CD14-positive monocyte (primary cell): ENCODE results near the gene CLIC1. TPM values are rescaled to one million over a fixed set of nuclear protein-coding genes. Genes with fewer than 3 reads are reported as not detected.
A peak's percentile ranks its signal among the peaks of the same experiment; 100 is the strongest.

Source experiments
- DNase-seq, 3 donors: peaks; one replicate each; pipeline ENCODE4 v3.0.0-alpha.2; 2011 to 2022
- H2AFZ ChIP-seq: 2 replicates; pipeline ENCODE4 v1.6.0; 2012; ENCODE audit warnings: mild to moderate bottlenecking, low read depth, low read length, inconsistent platforms; ENCODE audit not compliant: insufficient read depth, poor library complexity, severe bottlenecking
- H3K27ac ChIP-seq, 2 donors: 1 replicate in 1 of 2; 2 replicates in 1 of 2; pipeline ENCODE4 v1.5.1; 2012 to 2013; ENCODE audit warnings: low read length in 2 of 2, control low read depth in 1 of 2, inconsistent platforms in 1 of 2, low read depth in 1 of 2, mild to moderate bottlenecking in 1 of 2
- H3K27me3 ChIP-seq, 2 donors: one replicate each; pipeline versions ENCODE4 v1.6.0 to v1.6.1; 2011 to 2013; ENCODE audit warnings: low read length in 2 of 2; ENCODE audit not compliant: control insufficient read depth in 2 of 2, insufficient read depth in 2 of 2
- H3K36me3 ChIP-seq, 2 donors: replicated peaks in 1 of 2; 1 replicate in 1 of 2; 2 replicates in 1 of 2; pipeline versions ENCODE4 v1.5.1 to v1.6.1; 2012 to 2013; ENCODE audit warnings: low read length in 2 of 2, control low read depth in 1 of 2, inconsistent platforms in 1 of 2, mild to moderate bottlenecking in 1 of 2; ENCODE audit not compliant: insufficient read depth in 2 of 2, control insufficient read depth in 1 of 2
- H3K4me1 ChIP-seq, 2 donors: 1 replicate in 1 of 2; 2 replicates in 1 of 2; pipeline versions ENCODE4 v1.5.1 to v1.6.1; 2012 to 2013; ENCODE audit warnings: low read length in 2 of 2, control low read depth in 1 of 2, inconsistent platforms in 1 of 2, mild to moderate bottlenecking in 1 of 2, moderate library complexity in 1 of 2; ENCODE audit not compliant: insufficient read depth in 2 of 2, control insufficient read depth in 1 of 2
- H3K4me2 ChIP-seq: replicated peaks from 2 replicates; pipeline ENCODE3; 2012; ENCODE audit warnings: low read length, moderate library complexity, mild to moderate bottlenecking; ENCODE audit not compliant: poor library complexity, severe bottlenecking; ENCODE audit errors: extremely low read depth
- H3K4me3 ChIP-seq, 3 experiments: fragments of 200-600 bp in 1 of 3; sonication (generic) in 1 of 3; replicated peaks in 1 of 3; 1 replicate in 2 of 3; 2 replicates in 1 of 3; pipeline ENCODE4 v1.5.1; 2011 to 2013; ENCODE audit warnings: low read length in 3 of 3, mild to moderate bottlenecking in 3 of 3, control low read depth in 2 of 3, low read depth in 2 of 3, inconsistent platforms in 1 of 3, moderate library complexity in 1 of 3
- H3K79me2 ChIP-seq: 2 replicates; pipeline ENCODE4 v1.6.0; 2012; ENCODE audit warnings: mild to moderate bottlenecking, control low read depth, inconsistent platforms, low read length, moderate library complexity; ENCODE audit not compliant: insufficient read depth
- H3K9ac ChIP-seq: 2 replicates; pipeline ENCODE4 v1.6.0; 2017; ENCODE audit warnings: low read length, mild to moderate bottlenecking; ENCODE audit not compliant: insufficient read depth, poor library complexity, severe bottlenecking
- H3K9me3 ChIP-seq, 2 donors: replicated peaks in 1 of 2; 1 replicate in 1 of 2; 2 replicates in 1 of 2; pipeline versions ENCODE4 v1.5.1 to v1.6.1; 2012 to 2013; ENCODE audit warnings: low read length in 2 of 2, control low read depth in 1 of 2; ENCODE audit not compliant: control insufficient read depth in 1 of 2, insufficient read depth in 1 of 2
- H4K20me1 ChIP-seq: 2 replicates; pipeline ENCODE4 v1.6.0; 2012; ENCODE audit warnings: mild to moderate bottlenecking, low read length, control low read depth, moderate library complexity; ENCODE audit not compliant: insufficient read depth
- H3K27ac Mint-ChIP-seq, 7 donors: one replicate each; pipeline ENCODE4 v1.8.0; 2020; ENCODE audit warnings: mild to moderate bottlenecking in 7 of 7, mixed read lengths in 7 of 7, moderate library complexity in 6 of 7, inconsistent platforms in 2 of 7
- H3K27me3 Mint-ChIP-seq, 3 donors: one replicate each; pipeline ENCODE4 v1.8.0; 2021 to 2022; ENCODE audit warnings: low read depth in 3 of 3, mild to moderate bottlenecking in 3 of 3, mixed read lengths in 3 of 3, moderate library complexity in 3 of 3, inconsistent platforms in 1 of 3
- H3K36me3 Mint-ChIP-seq, 2 donors: one replicate each; pipeline ENCODE4 v1.8.0; 2020; ENCODE audit warnings: mixed read lengths in 2 of 2, inconsistent platforms in 1 of 2, mild to moderate bottlenecking in 1 of 2
- H3K4me1 Mint-ChIP-seq: one replicate; pipeline ENCODE4 v1.8.0; 2020; ENCODE audit warnings: mild to moderate bottlenecking, mixed read lengths
- H3K4me3 Mint-ChIP-seq, 2 donors: one replicate each; pipeline ENCODE4 v1.8.0; 2020; ENCODE audit warnings: mild to moderate bottlenecking in 2 of 2, mixed read lengths in 2 of 2, moderate library complexity in 1 of 2
- H3K9me3 Mint-ChIP-seq, 7 donors: one replicate each; pipeline ENCODE4 v1.8.0; 2020 to 2022; ENCODE audit warnings: mixed read lengths in 7 of 7, mild to moderate bottlenecking in 6 of 7, moderate library complexity in 6 of 7, inconsistent platforms in 2 of 7
- WGBS: methylation state at CpG from one replicate; pipeline ENCODE4 v1.1.5; 2013; ENCODE audit warnings: missing lambda C conversion rate; ENCODE audit not compliant: insufficient coverage; 5-methylcytosine and 5-hydroxymethylcytosine counted together
- intact Hi-C, 2 donors: fragments of 100-400 bp; cut with micrococcal nuclease; formaldehyde crosslinking; loops; one replicate each; pipeline versions ENCODE4 v1.15.0 to v1.15.1; 2023
- polyA plus RNA-seq, 3 donors: library from polyadenylated mRNA; depleted of rRNA in 1 of 3; unstranded in 2 of 3; stranded (reverse) in 1 of 3; fragments of 300-500 nt in 2 of 3; fragments of >200 nt in 1 of 3; fragmentation: Illumina TruSeq in 2 of 3; gene quantifications; 1 replicate in 2 of 3; 2 replicates in 1 of 3; pipeline ENCODE4 v1.2.3, GENCODE V29; 2012 to 2021
- TF ChIP-seq, protein P1 (sequence below): fragments of 200-600 bp; IDR thresholded peaks from one replicate; pipeline ENCODE4 v1.8.0; 2022; ENCODE audit warnings: antibody characterized with exemption, mild to moderate bottlenecking

CLIC1 gene
- polyA plus RNA-seq, 3 donors, result 676 to 1,304 (median 1,196) TPM

DNA sequence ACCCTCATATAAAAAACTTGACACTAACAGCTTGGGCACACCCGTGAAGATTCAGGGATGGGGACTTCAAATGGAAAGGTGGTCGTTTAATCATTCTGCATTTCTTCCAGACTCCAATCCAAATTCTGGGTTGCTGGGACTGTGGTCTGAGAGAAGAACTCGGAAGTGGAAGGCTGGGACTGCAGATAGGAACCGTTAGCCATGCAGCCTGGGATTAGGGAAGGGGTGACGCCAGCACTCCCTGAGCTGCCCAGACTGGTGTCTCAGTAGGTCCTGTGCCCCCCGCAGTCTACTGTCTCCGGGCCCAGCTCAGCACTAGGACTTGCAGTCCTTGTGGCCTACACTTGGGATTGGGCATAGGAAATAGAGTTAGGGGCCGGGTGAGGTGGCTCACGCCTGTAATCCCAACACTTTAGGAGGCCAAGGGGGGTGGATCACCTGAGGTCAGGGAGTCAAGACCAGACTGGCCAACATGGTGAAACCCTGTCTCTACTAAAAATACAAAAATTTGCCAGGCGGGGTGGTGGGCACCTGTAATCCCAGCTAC lies 511 bp upstream of the CLIC1 start:
- Histone ChIP-seq H3K9me3 (no peaks in the 10 kb centered on the region), H3K4me1 (peaks cover 68 to 81% of the 10 kb centered on the region in 2 donors), H3K36me3 (peaks cover 24 to 25% of the 10 kb centered on the region in 2 donors), H3K4me3 (peak overlapping the region; percentile 74 to 100 (median 96)), H3K27ac (peak overlapping the region; percentile 91 to 99), H2AFZ (no peak overlapping the region), H3K79me2 (peaks cover 73% of the 10 kb centered on the region), H3K4me2 (peak overlapping the region; percentile 94), H3K27me3 (no peaks in the 10 kb centered on the region), H4K20me1 (peaks cover 30% of the 10 kb centered on the region), H3K9ac (peak overlapping the region; percentile 89)
- peaks cover 67% of the 10 kb centered on the region for H3K4me1 Mint-ChIP-seq
- DNase-seq, result peak in 2 of 3 donors; percentile 47 to 60
- peaks cover 0 to 2% (median 0%) of the 10 kb centered on the region in 7 donors for H3K9me3 Mint-ChIP-seq
- peak overlapping the region; percentile 95 to 100 (median 99) for H3K27ac Mint-ChIP-seq
- H3K27me3 Mint-ChIP-seq, result peaks cover 0 to 5% (median 2%) of the 10 kb centered on the region in 3 donors
- TF ChIP-seq, protein P1, sequence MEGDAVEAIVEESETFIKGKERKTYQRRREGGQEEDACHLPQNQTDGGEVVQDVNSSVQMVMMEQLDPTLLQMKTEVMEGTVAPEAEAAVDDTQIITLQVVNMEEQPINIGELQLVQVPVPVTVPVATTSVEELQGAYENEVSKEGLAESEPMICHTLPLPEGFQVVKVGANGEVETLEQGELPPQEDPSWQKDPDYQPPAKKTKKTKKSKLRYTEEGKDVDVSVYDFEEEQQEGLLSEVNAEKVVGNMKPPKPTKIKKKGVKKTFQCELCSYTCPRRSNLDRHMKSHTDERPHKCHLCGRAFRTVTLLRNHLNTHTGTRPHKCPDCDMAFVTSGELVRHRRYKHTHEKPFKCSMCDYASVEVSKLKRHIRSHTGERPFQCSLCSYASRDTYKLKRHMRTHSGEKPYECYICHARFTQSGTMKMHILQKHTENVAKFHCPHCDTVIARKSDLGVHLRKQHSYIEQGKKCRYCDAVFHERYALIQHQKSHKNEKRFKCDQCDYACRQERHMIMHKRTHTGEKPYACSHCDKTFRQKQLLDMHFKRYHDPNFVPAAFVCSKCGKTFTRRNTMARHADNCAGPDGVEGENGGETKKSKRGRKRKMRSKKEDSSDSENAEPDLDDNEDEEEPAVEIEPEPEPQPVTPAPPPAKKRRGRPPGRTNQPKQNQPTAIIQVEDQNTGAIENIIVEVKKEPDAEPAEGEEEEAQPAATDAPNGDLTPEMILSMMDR, result no peak
- H3K36me3 Mint-ChIP-seq, result peaks cover 26 to 30% of the 10 kb centered on the region in 2 donors
- intact Hi-C loops, result loop anchor here in 1 of 2 donors (1.0 to 10.0 kb wide), 4 partner anchors 9 to 192 kb away; partner anchors contain the start of genes ATP6V1G2, CSNK2B, DDX39B and LY6G5B
- WGBS, result 3% methylated on average over 7 of the region's 10 CpGs
- H3K4me3 Mint-ChIP-seq, result peak overlapping the region; percentile 99 to 100

DNA sequence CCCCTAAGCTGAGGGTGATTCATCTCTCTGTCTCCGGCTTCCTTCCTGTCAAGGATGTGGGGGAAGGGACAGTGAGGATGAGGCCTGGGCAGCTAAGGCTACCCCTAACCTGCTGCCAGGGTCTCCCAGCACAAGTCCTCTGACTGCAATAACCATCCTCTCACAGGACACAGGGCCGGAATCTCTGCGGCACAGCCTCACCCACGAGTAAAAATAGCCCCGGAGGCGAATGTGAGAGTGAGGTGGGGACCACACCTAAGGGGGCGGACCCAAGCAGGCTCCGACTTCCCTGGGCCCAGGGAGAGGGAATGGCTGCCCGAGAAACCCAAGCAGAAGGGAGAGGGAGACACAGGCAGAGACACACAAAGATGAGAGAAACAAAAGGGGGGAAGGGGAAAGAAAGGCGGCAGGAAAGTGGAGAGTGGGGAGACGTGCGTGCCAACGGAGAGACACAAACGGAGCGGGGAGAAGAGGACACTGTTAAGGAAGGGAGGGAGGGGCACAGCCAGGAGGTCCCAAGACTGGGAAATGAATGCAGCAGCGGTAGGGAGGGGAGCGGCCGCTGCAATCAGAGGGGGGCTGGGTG lies 1.4 kb downstream of the CLIC1 start:
- Mint-ChIP-seq H3K27me3 (peaks cover 0 to 5% (median 2%) of the 10 kb centered on the region in 3 donors), H3K36me3 (peaks cover 40 to 47% of the 10 kb centered on the region in 2 donors), H3K27ac (peak overlapping the region; percentile 95 to 100 (median 99)), H3K4me1 (peaks cover 65% of the 10 kb centered on the region), H3K4me3 (peak overlapping the region; percentile 99 to 100), H3K9me3 (peaks cover 0 to 2% (median 0%) of the 10 kb centered on the region in 7 donors)
- Histone ChIP-seq H3K9ac (peak overlapping the region; percentile 89), H2AFZ (no peak overlapping the region), H3K27ac (peak overlapping the region; percentile 91 to 99), H3K79me2 (peaks cover 74% of the 10 kb centered on the region), H4K20me1 (peaks cover 48% of the 10 kb centered on the region), H3K4me2 (peak overlapping the region; percentile 94), H3K27me3 (no peaks in the 10 kb centered on the region), H3K9me3 (no peaks in the 10 kb centered on the region), H3K4me3 (peak overlapping the region; percentile 74 to 100 (median 96)), H3K4me1 (peaks cover 68 to 82% of the 10 kb centered on the region in 2 donors), H3K36me3 (peaks cover 39 to 40% of the 10 kb centered on the region in 2 donors)
- intact Hi-C loops, result loop anchor here (5.0 to 10.0 kb wide), 4 partner anchors 32 to 190 kb away; partner anchors contain the start of genes ATP6V1G2 (in 1 of the 2), CSNK2B (in 1 of the 2), DDX39B (in 1 of the 2) and LY6G5B (in 1 of the 2)
- TF ChIP-seq, protein P1, result no peak
- peak; percentile 83 to 91 (median 89) for DNase-seq
- WGBS, result 0% methylated on average over 12 of the region's 18 CpGs
